GM19023 (cell line): ENCODE data around the gene USP10.

Experiments
- ATAC-seq: cut with Tn5 transposase; IDR thresholded peaks from one replicate; pipeline ENCODE4 v1.9.1; 2021; ENCODE audit warnings: mild to moderate bottlenecking, moderate library complexity; ENCODE audit not compliant: unreplicated experiment

The USP10 gene

DNA sequence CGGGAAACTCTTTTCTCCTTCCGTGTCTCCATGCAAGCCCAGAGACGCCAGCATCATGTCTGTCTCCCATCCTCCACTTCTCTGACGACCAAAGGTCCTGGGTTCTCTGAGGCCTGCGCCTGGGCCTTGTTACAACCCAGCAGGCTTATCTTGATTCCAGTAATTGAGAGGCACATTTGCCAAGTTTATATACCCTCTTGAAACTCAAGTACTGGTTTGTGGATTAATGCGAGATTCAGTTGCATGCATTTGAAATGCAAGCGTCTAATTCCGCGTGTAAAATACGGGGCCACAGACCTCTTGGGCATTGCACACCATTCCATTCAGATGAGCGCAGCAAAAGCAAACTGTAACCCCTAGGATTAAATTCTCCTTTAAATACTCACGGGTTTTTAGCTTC is 91.3 kb downstream of the USP10 start:
- no peak for ATAC-seq

DNA sequence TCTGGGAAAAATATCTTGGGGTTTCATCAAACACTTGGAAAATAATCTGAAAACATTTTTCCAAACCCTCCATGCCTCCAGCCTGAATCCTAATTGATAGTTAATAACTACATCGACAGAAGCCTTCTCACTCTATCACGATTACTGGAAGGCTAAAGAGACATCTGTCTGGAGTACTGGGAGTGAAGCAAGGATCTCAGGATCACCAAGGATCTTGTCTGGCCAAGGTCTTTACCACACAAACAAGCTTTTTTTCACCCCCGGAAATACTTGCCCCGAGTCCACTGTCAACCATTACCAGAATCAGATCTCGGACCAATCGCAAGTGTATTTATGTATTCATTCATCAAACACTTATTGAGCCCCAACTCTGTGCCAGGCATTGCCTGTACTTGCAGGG is 91.7 kb downstream of the USP10 start:
- no peak for ATAC-seq

DNA sequence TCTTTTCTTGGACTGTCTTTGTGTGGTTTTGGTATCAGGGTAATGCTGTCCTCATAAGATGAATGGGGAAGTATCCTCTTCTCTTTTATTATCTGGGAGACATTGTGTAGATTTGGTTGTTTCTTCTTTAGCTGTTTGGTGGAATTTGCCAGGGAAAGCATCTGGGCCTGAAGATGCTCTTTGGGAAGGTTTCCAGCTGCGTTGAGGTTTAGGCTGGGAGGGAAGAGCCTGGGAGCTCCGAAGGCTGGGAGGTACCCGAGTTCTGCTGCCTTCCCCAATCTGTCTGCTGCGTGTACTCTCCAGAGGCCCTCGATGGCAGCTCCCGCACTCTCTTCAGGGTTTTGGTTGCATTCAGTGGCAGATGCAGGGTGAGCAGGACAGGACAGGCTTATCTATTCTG is 94.4 kb downstream of the USP10 start:
- ATAC-seq = no peak

DNA sequence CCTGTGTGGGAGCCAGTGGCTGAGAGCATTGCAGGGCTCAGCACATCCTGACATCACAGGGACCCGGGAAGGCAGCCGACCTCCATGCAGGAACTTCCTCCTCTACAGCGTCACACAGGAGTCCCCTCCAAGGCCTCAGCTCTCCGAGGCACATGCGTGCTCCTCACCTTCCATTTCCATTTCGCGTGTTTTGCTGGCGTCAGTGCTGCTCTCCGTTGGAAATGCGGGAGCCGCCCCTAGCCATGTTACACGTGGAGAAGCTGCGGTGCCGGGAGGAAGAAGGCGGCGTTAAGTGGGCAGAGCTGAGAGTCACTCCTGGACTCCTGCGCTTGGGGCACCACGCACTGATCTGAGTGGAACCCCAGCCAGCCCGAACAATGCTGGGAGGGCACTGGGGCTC is 94.8 kb downstream of the USP10 start:
- ATAC-seq = no peak

DNA sequence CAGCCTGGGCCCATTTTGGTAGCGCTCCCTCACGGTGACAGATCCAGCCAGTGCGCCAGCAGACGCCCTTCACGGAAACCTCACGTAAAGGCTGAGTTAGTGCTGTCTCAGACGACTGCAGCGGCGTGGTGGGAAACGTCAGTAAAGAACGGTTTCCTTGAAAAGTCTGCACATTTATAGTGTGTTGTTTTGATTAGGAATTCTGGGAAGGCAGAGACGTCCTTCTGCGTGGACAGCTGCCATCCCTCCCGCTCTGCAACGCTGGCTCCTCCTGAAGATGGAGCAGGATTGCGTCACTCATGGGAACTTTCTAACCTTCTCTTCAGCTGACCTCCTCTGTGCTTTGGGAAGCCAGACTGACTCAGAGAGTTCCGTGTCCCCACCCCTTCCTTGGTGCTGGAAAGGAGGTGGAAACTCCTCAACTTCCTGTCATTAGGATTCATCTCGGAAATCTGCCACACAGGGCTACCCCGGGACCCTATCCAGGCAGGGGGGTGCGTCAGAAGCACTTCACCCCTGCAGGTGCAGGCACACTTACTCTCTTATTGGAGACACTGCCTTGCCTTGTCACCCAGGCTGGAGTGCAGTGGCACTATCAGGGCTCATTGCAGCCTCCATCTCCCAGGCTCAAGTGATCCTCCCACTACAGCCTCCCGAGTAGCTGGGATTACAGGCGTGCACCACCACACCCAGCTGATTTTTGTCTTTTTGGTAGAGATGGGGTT is 95.7 kb downstream of the USP10 start:
- ATAC-seq = no peak

DNA sequence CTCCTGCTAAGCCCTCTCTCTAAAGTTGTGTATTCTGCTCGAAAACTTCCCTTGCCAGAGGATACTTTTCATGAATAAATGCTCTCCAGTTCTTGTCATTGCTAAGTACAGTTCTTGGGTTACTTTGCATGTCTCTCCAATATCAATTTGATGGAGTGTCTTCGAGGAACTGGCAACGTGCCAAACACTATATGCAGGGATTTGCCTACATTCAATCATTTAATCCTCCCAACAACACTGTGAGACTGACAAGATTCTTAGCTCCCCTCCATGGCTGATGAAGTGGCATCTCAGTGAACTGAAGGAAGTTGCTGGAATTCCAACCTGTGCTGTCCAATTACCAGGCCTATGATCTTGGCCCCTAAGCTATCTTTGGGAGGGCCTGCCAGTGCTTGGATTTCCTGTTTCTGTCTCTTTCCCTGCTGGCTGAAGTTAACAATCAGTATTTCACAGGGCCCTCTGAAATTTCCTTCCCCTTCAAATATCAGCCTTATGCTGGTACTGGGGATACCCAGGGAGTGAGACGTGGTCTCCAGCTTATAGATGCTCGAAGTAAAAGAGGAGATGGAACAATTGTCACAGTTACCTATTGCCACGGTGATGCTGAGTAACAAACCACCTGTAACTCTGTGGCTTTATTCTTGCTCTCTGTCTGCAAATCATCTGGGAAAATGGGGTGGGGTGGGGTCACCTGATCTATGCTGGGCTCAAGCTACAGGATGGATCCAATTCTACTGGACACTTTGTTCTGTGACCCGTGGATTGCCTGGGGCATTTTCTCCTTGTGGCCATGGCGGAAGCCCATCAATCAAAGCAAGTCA is 100.6 kb downstream of the USP10 start:
- ATAC-seq = no peak

DNA sequence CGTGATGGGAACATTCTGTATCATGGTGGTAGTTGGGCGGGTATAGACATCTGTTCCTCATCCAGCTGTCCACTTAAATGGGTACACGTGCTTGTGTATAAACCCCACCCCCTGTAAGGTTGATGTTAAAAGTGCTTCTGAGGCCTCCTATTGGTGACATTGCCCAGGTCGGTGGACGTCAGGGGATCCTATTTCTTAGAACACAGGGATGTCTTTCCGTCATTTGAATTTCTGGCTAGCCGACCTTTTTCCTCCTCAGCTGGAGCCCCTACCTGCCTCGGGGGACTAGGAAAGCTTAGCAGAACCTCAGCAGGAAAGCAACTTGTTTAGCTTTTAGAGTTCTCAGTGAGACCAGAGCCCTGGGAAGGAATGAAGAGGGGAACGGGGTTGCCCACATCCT is 103.3 kb downstream of the USP10 start:
- ATAC-seq = no peak

DNA sequence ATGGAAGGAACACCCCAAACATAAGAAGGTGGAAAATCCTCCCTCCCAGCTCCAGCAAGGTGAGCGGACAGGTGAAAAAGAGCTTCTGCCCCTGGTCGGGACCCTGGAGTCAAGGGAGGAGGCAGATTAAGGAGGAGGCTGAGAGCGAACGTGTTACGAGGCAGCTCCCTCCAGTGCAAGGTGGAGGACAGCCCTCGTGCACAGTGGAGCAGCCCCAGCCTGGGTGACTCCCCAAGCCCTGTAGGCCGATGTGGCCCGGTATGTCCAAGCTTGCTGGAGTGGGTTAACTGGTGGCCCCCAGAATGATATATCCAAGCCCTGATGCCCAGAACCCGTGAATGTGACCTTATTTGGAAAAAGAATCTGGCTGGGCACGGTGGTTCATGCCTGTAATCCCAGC is 104.5 kb downstream of the USP10 start:
- ATAC-seq = no peak

DNA sequence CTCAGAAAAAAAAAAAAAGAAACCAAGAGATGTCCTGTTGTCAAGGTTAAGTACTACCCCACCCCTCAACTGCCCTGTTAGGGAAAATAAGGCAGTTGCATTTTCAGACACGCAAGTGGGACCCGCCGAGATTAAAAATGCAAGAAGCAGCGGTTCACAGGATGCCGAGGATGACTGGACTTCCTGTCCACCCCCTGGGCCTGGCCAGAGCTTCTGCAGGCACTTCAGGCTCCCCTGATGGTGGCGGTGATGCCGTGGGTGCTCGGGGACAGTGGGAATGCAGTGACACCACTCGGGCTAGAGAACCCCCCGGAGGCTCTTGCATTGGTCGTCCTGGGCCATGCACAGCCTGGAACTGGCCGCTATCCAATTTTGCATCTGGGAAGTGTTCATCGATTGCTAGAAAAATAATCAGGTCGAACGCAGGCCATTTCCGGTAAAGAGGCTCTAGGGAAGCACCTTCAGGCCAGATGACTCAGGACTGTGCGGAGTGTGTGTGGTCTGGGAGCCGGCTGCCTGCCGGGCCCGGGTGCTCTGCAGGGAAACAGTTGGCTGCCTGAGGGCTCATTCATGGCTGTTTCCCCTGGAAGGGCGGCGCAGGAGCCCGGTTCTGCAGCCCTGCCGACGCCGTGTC is 106.6 kb downstream of the USP10 start:
- no peak for ATAC-seq

DNA sequence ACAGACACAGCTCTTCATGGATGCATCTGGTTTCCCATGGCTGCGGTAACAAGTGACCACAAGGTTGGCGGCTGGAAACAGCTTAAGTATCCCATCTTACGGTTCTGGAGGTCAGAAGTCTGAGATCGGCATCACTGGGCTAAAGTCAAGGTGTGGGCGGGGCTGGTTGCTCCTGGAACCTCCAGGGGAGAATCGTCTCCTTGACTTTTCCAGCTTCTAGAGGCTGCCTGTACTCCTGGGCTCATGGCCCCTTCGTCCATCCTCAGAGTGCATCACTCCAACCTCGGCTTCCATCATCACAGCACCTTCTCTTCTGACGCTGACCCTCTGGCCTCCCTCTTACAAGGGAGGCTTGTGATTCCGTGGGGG is 107.1 kb downstream of the USP10 start:
- ATAC-seq = no peak

DNA sequence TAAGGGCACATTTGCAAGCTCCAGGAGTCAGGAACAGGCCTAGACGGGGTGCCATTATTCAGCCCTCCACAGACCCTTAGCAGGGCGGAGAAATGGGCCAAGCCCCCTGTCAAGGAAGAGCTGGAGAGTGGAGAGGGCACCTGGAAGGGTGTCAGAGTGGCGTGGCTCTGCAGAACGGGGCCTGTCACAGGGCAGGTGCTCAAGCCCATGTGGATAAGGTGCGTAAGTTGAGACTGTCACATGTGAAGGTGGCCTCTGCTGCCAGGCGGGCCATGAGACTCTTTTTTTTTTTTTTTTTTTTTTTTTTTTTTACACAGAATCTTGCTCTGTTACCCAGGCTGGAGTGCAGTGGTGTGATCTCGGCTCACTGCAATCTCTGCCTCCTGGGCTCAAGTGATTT is 108.0 kb downstream of the USP10 start:
- no peak for ATAC-seq

DNA sequence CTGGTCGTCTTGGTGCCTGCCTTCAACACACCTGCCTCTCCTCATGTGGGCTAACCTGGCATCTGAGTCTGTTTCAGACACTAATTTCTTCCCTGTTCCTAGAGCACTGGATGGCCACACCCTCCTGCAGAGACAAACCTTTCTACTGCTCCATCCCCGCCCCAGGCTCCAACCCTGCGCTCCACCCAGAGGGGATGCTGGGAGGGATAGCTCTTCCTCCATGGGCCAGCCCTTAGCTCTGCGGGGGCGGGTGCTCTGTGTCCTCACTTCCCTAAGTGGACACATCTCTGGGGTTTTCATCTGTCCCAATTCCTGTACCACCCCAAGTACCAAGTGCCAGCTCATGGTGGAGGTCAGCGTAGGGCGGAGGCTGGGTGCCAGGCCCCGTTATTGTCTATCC is 109.0 kb downstream of the USP10 start:
- no peak for ATAC-seq

DNA sequence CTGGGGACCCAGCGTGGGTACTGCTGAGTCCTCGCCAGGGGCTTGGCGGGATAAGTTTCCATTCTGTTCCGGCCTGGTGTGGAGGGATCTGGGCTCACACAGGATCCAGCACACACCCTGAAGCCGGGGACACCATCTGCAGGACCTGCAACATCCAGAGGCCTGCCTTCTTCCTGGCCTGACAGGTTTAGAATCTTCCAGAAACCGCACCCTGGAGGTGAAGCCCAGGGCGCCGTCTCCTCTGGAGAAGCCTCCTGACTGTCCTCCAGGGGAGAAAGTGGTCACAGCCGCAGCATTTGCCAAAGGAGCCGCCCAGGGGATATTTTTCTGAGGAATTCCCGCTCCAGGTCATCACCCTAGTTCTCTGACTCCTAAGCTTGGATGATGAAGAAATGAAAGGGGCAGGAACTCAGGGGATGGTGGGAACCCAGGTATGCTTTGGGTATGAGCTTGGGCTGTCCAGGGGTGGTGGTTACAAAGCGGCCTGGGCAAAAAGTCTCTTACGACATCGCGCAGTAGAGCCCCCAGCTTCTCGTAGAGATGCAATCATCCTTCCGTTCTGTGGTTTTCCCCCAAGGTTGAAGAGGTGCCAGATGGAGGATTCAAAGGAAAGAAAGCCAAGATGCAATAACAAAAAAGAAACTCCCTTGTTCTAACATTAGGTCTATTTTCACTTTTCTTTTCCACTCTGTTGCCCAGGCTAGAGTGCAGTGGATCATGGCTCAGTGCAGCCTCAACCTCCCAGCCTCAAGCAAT is 110.9 kb downstream of the USP10 start:
- no peak for ATAC-seq

DNA sequence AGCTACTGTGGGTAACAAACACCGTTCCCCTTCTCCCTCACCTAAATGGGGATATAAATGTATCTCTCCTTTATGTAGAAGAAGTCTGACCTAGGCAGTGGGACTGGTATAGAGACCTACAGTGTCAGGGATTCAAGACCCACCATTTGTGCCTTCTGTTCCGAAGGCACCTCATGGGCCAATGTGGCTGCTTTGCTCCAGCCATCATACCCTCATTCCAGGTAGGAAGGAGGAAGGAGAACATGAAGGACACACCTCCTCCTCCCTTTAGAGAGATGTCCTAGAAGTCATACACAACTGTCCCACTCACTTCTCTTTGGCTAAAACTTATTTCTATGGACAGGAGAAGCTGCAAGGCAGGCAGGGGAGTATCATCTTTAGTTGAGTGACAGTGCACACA is 111.7 kb downstream of the USP10 start:
- ATAC-seq = no peak

DNA sequence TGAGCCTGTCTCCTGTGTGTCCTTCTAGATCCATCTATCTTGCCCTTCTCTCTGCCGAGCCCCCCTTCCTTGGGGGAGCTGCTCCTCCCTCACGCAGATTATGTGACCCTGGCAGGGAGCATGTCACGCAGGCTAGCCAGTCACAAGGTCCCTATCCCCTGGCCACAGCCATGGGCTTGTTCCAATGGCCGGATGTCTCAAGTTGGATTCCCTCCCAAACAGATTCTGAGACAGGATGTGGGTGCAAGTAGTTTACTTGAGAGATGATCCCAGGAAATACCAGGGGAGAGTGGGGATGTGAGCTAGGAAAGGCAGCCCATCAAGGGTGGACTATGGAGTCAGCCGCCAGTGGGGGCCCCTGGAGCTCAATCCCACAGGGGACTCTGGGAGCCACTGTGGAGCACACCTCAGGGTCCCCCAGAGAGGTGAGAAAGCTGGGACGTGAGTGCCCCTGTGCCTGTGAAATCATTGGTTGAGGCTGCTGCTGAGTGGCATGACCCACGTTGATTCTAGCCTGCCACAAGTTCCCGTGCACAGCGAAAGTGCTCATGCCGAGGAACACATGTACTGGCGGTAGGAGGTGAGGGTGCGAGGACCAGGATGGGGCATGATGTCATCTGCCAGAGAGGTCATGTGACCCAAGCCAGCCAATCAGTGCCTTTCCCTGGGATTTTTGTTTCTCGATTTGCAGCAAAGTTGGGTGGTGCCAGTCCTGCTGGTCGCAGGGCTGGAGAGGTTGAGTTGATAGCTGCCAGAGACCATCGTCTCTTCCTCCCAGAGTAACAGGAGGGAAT is 113.5 kb downstream of the USP10 start:
- ATAC-seq = no peak

DNA sequence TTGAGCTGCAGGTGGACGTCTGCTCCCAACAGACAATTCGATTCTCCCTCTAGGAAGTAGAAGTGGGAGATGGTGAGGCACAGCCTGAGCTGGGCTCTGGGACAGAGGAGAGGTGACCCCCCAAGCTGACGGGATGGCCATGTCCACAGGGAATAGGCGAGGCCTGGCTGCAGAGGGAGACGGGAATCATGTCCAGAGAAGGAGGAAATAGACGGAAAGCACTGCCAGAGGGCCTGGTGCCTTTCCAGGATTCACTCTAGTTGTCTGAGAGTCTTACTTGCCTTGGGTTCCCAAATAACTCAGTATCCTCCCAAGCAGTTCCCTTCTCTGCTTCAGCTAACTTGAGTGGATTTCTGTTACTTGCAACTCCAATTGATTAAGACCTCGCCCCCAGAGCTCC is 115.7 kb downstream of the USP10 start:
- no peak for ATAC-seq

DNA sequence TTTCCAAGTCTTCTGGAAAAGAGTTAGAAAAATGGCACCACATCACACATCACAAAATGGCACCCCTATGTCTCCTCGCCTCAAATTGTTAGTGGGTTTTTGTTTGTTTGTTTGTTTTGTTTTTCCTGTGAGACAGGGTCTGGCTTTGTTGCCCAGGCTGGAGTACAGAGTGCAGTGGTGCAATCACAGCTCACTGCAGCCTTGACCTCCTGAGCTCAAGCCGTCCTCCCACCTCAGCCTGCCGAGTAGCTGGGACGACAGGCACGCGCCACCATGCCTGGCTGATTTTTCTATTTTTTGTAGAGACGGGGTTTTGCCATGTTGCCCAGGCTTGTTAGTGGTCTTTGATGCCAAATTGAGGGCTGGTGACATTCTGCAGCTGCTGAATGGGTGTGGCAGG is 116.2 kb downstream of the USP10 start:
- no peak for ATAC-seq

DNA sequence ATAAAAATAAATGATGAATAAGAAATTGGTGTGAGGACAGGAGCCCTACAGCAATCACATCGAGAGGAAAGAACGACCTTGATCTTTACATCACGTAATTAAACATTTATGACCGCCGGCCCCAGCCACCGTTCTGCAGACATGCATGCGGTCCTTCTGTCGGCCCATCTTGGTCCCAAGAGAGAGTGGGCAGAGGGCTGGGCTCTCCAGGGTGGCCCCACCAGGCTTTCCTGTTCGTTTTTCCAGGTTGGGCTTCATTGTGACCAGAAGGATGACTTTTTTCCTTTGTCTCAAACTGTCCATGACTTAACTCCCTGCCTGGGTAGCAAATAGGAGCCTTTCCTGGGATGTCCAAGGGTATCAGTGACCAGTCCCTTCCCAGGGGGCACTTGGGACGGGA is 116.7 kb downstream of the USP10 start:
- no peak for ATAC-seq

DNA sequence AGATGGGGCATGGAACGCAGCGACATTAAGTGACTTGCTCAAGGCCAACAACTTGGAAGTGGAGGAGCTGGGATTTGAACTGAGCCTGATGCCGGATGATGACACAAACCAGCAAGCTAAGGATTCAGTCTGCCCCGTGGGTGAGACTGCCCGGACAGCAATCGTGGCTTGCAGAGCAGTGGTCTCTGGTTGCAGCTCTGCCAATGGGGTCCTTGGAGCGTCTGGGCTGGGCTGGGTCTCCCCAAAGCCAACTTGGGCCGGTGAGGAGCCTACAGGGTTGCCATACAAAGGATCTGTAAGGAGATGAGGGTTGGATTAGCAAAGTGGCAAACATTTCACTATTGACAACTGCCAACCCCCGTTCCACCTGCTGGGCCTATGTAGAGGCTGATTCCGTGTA is 117.4 kb downstream of the USP10 start:
- no peak for ATAC-seq

DNA sequence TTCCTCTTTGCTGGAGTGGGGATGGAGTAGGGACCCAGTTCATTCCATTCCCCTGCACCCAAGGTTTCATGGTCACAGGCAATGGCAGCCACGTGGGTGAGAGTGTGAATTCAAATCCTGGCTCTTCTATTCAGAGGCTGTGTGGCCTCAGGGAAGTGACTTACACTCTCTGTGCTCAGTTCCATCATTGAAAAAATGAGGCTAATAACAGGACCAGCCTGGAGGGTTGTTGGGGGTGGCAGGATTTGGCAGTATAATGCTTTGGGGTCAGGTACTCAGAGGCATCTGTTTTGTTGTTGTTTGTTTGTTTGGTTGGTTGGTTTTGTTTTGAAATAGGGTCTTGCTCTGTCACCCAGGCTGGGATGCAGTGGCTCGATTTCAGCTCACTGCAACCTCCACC is 117.8 kb downstream of the USP10 start:
- ATAC-seq = no peak

DNA sequence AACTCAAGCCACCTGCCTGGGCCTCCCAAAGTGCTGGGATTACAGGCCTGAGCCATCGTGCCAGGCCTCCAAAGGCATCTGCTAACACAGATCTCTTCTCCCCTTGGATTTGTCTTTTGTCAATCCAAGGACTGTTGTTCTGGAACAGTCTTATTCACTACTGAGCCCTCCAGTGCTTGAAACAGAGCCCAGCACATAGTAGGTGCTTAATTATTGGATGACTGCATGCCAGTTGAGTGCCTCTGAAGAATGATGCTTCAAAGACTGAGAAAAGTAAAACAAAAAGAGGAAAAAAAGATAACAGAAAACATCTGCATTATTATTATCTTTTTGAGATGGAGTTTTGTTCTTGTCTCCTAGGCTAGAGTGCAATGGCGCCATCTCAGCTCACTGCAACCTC is 118.3 kb downstream of the USP10 start:
- no peak for ATAC-seq
